ENCODE results near the gene ZNF175. TPM values are rescaled to one million over a fixed set of nuclear protein-coding genes. Genes with fewer than 3 reads are reported as not detected.

The ZNF175 gene
- total RNA-seq, 1 donor from 2014 or later: 15.2 TPM

GRCh38 chr19:51529301-51529700 is 41.8 kb upstream of the ZNF175 start:
- H3K9me3 Mint-ChIP-seq: peaks cover 46% of the 10 kb centered on the region
- no peaks in the 10 kb centered on the region for H3K36me3 Mint-ChIP-seq
- DNase-seq (ENCODE audit: low spot score in 2 of 2, unreplicated experiment in 2 of 2): no peak
- no peaks in the 10 kb centered on the region for H3K4me1 Mint-ChIP-seq
- no peaks in the 10 kb centered on the region for H3K27me3 Mint-ChIP-seq (ENCODE audit: low read depth)
- no peak overlapping the region for H3K4me3 Mint-ChIP-seq
- no peak for TF ChIP-seq CTCF (IDR thresholded peaks at IDR 0.05; ENCODE audit: unreplicated experiment)
- H3K27ac Mint-ChIP-seq: no peak overlapping the region

GRCh38 chr19:51530616-51531015 is 40.5 kb upstream of the ZNF175 start:
- no peaks in the 10 kb centered on the region for H3K27me3 Mint-ChIP-seq (ENCODE audit: low read depth)

GRCh38 chr19:51531349-51532315 is 39.5 kb upstream of the ZNF175 start, which contains the start of gene SIGLEC6:
Gene SIGLEC6 (minus strand): TSS chr19:51531670. CDS start chr19:51531648, 22 bp downstream.
- H3K27me3 Mint-ChIP-seq (ENCODE audit: low read depth): no peaks in the 10 kb centered on the region
- H3K9me3 Mint-ChIP-seq: peaks cover 59% of the 10 kb centered on the region
- no peaks in the 10 kb centered on the region for H3K4me1 Mint-ChIP-seq

More at GRCh38 chr19:51530616-51531015, 40.5 kb upstream of the ZNF175 start:
- TF ChIP-seq CTCF (IDR thresholded peaks at IDR 0.05; ENCODE audit: unreplicated experiment): no peak
- H3K9me3 Mint-ChIP-seq: peaks cover 55% of the 10 kb centered on the region
- no peaks in the 10 kb centered on the region for H3K4me1 Mint-ChIP-seq
- H3K36me3 Mint-ChIP-seq: no peaks in the 10 kb centered on the region
- H3K4me3 Mint-ChIP-seq: no peak overlapping the region
- H3K27ac Mint-ChIP-seq: no peak overlapping the region
- no peak for DNase-seq (ENCODE audit: low spot score in 2 of 2, unreplicated experiment in 2 of 2)

GRCh38 chr19:51535535-51535934 is 35.5 kb upstream of the ZNF175 start:
- DNase-seq (ENCODE audit: low spot score in 2 of 2, unreplicated experiment in 2 of 2): no peak
- Mint-ChIP-seq H3K4me3 (no peak overlapping the region), H3K4me1 (no peaks in the 10 kb centered on the region), H3K9me3 (peaks cover 74% of the 10 kb centered on the region), H3K36me3 (no peaks in the 10 kb centered on the region), H3K27me3 (ENCODE audit: low read depth) (no peaks in the 10 kb centered on the region), H3K27ac (no peak overlapping the region)
- TF ChIP-seq CTCF (IDR thresholded peaks at IDR 0.05; ENCODE audit: unreplicated experiment): no peak

More at GRCh38 chr19:51531349-51532315, 39.5 kb upstream of the ZNF175 start, which contains the start of gene SIGLEC6:
- H3K4me3 Mint-ChIP-seq: no peak within 1 kb of the TSS
- DNase-seq (ENCODE audit: low spot score in 2 of 2, unreplicated experiment in 2 of 2): no peak
- TF ChIP-seq CTCF (IDR thresholded peaks at IDR 0.05; ENCODE audit: unreplicated experiment): no peak
- no peak within 1 kb of the TSS for H3K27ac Mint-ChIP-seq
- H3K36me3 Mint-ChIP-seq: no peaks in the 10 kb centered on the region

- no peaks in the 10 kb centered on the region for H3K4me1 Mint-ChIP-seq
- no peaks in the 10 kb centered on the region for H3K27me3 Mint-ChIP-seq (ENCODE audit: low read depth)
- H3K9me3 Mint-ChIP-seq: peaks cover 77% of the 10 kb centered on the region
- H3K36me3 Mint-ChIP-seq: no peaks in the 10 kb centered on the region
- H3K4me3 Mint-ChIP-seq: no peak overlapping the region
- no peak for TF ChIP-seq CTCF (IDR thresholded peaks at IDR 0.05; ENCODE audit: unreplicated experiment)
- no peak overlapping the region for H3K27ac Mint-ChIP-seq
- no peak for DNase-seq (ENCODE audit: low spot score in 2 of 2, unreplicated experiment in 2 of 2)
These were observed 31.2 kb upstream of the ZNF175 start for GRCh38 chr19:51539821-51540366.

Data from mesothelial cell of epicardium (in vitro differentiated cells).